Transverse colon (tissue), 4 donors: ENCODE results near the gene ATP9A.

Experiments
- POLR2AphosphoS5 ChIP-seq, 3 donors: sonication (generic); formaldehyde crosslinking; IDR thresholded peaks; one replicate each; pipeline ENCODE4 v1.6.1; 2016; ENCODE audit warnings: antibody characterized with exemption in 3 of 3
- TF ChIP-seq, protein P1 (sequence below), 5 experiments: fragments of 200-600 bp in 3 of 5; fragments of 450-650 bp in 2 of 5; sonication (generic) in 3 of 5; IDR thresholded peaks; 1 replicate in 2 of 5; 2 replicates in 3 of 5; pipeline ENCODE4 v1.5.1; 2016 to 2017; ENCODE audit warnings: antibody characterized with exemption in 5 of 5, inconsistent platforms in 3 of 5, mild to moderate bottlenecking in 2 of 5, moderate library complexity in 1 of 5

DNA sequence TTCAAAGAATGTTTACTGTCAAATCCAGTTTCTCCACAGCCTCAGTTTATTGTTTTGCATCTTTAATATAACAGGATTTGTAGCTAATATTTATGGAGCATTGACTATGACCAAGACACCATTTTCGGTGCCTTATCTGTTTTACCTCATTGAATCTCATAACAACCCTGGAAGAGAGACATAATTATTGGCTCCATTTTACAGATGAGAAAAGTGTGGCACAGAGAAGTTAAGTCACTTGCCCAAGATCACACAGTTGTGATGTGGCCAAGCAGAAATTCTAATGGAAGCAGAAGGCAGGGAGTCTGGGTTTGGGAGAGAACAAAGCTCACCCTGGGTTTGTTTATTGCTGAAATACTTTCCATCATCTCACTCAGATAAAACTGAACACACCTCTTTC lies 208.1 kb downstream of the ATP9A start:
- TF ChIP-seq, protein P1, sequence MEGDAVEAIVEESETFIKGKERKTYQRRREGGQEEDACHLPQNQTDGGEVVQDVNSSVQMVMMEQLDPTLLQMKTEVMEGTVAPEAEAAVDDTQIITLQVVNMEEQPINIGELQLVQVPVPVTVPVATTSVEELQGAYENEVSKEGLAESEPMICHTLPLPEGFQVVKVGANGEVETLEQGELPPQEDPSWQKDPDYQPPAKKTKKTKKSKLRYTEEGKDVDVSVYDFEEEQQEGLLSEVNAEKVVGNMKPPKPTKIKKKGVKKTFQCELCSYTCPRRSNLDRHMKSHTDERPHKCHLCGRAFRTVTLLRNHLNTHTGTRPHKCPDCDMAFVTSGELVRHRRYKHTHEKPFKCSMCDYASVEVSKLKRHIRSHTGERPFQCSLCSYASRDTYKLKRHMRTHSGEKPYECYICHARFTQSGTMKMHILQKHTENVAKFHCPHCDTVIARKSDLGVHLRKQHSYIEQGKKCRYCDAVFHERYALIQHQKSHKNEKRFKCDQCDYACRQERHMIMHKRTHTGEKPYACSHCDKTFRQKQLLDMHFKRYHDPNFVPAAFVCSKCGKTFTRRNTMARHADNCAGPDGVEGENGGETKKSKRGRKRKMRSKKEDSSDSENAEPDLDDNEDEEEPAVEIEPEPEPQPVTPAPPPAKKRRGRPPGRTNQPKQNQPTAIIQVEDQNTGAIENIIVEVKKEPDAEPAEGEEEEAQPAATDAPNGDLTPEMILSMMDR (IDR thresholded peaks at IDR 0.05), result no peak
- no peak for TF ChIP-seq POLR2AphosphoS5 (IDR thresholded peaks at IDR 0.05)
